IPS DF 19.7 (cell line): ENCODE measurements around the gene SLC12A5.

Experiments used
- DNase-seq: peaks from one replicate; pipeline ENCODE4 v3.0.0-alpha.2; 2013; ENCODE audit warnings: low read depth, low spot score

SLC12A5 gene

DNA sequence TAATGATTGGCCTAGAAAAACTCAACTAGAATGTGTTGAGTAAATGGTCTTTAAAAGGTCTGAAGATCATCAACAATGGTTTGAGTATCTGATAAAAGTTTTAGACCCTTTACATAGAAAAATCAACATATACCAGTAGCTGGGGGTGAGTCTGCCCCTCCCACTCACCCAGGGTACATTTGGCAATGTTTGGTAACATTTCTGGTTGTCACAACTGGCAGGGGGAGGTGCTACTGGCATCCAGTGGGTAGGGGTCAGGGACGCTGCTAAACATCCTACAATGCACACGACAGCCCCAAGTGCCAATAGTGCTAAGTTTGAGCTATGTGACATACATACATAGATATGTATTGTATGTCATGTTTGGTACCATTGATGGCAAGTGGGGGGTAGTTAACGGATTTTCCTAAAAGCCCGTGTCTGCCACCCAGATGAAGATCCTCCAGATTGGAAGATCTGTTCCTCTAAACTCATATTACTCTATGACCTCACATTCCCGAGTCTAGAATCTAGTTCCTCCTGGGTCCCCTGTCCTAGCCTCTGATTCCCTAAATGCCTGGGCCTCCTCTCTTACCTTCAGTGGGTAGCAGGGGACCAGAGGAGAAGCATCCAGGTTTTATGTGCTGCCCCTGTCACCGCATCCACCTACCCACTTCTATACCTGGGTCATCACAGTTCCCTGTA lies 22.9 kb upstream of the SLC12A5 start:
- DNase-seq, result no peak

- no peak for DNase-seq
Observed at GRCh38 chr20:46006964-46007363, 22.1 kb upstream of the SLC12A5 start.

- no peak for DNase-seq
Observed at GRCh38 chr20:46007671-46008070, 21.3 kb upstream of the SLC12A5 start.

DNA sequence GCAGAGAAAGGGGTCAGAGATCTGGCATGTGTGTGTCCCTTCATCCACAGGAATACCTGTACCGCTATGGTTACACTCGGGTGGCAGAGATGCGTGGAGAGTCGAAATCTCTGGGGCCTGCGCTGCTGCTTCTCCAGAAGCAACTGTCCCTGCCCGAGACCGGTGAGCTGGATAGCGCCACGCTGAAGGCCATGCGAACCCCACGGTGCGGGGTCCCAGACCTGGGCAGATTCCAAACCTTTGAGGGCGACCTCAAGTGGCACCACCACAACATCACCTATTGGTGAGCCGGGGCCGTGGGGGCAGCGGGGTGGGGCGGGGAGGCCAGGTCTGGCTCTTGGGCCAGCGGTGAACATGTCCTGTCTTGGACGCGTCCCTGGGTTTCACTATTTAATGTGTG lies 19.2 kb upstream of the SLC12A5 start:
- DNase-seq, result no peak

GRCh38 chr20:46010491-46011391 lies 18.3 kb upstream of the SLC12A5 start:
- DNase-seq, result no peak

GRCh38 chr20:46011631-46012482 lies 17.2 kb upstream of the SLC12A5 start:
- DNase-seq, result peak; percentile 88

GRCh38 chr20:46012921-46013320 lies 16.1 kb upstream of the SLC12A5 start:
- no peak for DNase-seq

DNA sequence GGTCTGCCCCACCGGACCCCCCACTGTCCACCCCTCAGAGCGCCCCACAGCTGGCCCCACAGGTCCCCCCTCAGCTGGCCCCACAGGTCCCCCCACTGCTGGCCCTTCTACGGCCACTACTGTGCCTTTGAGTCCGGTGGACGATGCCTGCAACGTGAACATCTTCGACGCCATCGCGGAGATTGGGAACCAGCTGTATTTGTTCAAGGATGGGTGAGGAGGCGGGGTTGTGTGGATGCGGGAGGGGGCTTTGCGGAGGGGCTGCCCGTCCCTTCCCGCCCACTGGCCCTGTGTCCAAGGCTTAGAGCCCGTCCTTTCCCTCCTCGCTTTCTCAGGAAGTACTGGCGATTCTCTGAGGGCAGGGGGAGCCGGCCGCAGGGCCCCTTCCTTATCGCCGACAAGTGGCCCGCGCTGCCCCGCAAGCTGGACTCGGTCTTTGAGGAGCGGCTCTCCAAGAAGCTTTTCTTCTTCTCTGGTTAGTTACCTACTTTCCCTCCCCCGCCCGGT lies 15.6 kb upstream of the SLC12A5 start:
- DNase-seq, result no peak

- DNase-seq, result peak; percentile 76
Observed at GRCh38 chr20:46013829-46014516, 15.0 kb upstream of the SLC12A5 start.

DNA sequence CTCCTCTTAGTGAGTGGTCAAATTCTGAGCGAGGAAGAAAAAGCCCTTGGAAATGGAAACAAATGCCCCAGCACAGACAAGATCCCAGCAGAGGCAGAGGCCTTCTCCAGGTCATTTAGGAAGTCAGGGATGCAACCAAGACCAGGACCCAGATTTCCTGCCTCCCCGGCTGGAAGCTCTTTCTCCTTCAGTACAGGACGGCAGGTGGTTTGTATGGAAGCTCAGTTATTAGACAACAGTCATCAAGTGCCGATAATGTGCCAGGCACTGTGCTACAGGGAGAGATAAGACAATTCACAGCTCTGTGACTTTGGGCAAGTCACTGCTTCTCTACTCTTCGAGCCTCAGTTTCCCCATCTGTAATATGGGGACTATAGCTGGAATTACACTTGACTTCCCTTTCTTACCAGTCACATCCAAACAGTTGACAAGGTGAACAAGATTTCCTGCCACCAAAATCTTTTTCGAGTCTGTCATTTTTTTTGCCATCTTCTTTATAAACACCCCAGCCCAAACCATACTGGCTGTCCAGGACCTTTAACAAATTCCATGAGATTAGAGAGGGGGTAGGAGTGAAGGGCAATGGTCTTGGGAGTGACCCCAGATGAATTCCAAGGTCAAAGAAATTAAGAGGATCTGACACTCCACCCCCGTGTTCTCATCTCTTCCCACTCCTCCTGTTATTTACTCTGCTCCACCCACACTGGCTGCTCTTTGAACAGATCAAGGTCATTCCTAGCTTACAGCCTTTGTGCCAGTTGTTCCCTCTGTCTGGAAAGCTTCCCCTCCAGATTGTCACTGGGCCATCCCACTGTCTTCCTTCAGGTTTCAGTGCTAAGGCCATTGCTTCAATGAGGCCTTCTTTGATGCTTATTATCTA lies 14.3 kb upstream of the SLC12A5 start:
- DNase-seq, result no peak

DNA sequence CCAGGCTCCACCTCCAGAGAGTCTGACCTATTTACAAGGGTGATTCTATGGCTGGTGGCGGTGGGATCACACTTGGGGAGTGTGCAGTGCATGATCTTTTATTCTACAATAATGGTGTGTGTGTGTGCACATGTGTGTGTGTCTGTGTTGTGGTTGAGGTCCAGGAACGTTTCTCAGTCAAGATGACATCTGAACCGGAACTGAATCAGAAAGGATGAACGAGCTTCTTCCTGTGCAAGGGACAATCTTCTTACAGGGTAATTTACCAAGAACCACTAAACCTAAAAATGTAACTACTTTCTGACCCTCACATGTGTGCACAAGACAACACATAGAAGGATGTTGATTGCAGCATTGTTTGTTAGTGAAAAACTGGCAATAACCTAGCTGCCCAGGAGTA lies 11.7 kb upstream of the SLC12A5 start:
- no peak for DNase-seq

GRCh38 chr20:46018112-46018511 lies 10.9 kb upstream of the SLC12A5 start:
- DNase-seq, result no peak

DNA sequence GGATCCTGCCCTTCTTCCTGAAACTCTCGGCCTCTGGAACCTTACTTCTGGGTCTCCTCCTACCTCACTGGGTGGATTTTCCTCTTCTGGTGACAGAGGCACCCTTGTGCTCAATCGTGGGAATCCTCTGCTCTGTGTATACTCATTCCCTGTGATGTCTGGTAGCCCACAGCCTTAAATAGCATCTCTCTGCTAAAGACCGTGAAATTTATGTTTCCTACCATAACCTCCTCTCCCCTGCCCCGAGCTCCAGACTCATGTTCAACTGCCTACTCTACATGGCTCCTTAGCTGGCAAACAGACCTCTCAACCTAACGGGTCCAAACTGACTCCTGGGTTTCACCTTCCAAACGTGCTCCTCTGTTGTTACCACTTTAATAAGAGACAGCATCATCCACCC lies 10.4 kb upstream of the SLC12A5 start:
- no peak for DNase-seq

- DNase-seq, result no peak
Observed at GRCh38 chr20:46020555-46020954, 8.5 kb upstream of the SLC12A5 start.

DNA sequence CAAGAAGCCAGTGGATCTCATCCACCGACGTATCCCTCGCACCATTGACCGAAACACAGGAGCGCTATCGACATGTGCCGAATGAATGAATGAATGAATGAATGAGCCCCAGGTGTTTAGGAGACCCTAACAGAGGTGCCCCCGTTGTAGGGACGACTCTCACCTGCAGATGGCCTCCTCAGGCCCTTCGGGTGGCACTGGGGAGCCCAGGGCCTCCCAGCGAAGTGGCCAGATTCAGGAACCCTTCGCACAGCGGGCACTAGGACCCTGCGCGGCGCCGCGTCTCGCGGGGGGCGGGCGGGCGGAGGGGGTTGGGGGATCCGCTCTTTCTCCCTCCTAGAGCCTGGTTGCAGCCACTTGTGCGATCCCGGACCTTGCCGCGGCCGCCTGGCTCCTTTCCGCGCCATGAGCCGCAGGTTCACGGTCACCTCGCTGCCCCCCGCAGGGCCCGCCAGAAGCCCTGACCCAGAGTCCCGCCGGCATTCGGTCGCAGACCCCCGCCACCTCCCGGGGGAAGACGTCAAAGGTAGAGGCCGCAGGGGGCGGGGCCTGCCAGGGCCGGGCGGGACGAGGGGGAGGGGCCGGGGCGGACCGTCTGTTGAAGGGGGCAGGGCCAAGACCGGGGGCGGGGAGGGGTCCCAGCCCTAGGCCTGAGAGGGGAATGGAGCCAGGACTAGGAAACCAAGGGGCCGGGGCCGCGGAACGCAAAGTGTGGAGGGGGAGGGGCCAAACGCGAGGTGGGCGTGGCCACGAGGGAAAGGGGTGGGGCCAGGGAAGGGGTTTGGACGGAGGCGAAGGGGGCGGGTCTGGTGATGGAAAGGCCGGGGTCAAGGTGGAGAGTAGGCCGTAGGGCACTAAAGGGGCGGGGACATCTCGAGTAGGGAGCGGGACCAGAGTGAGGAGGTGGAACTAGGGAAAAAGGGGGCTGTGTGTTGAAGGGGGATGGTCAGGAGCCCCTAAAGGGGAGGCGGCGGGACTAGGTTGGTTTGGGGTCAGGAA lies 7.4 kb upstream of the SLC12A5 start:
- DNase-seq, result no peak

- no peak for DNase-seq
Observed at GRCh38 chr20:46022411-46023147, 6.4 kb upstream of the SLC12A5 start.

DNA sequence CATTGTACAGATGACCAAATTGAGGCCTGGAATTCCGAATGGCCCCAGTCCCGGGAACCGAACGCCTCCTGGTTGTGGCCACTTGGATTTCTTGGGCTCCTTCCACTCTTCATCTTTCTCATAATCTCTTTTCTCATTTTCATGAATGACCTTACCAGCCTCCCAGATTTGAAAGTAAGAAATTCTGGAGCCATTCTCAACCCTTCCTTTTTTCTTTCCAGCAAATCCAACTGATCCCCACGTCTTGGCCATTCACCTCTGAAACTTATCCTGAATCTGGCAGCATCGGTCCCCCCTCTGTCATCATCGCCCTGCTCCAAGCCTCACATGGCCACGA lies 5.9 kb upstream of the SLC12A5 start:
- DNase-seq, result no peak

- DNase-seq, result no peak
Observed at GRCh38 chr20:46023999-46024398, 5.0 kb upstream of the SLC12A5 start.
